Measurements from ENCODE around the gene SLC40A1. TPM values are rescaled to one million over a fixed set of nuclear protein-coding genes. Genes with fewer than 3 reads are reported as not detected.
A peak's percentile ranks its signal among the peaks of the same experiment; 100 is the strongest.

SLC40A1 gene
- total RNA-seq, 1 donor from 2014 or later = 26.3 TPM

- DNase-seq (ENCODE audit: low read depth) = no peak
Observed at GRCh38 chr2:189541591-189541990, 39.0 kb downstream of the SLC40A1 start.

GRCh38 chr2:189540551-189540950 lies 40.0 kb downstream of the SLC40A1 start:
- DNase-seq (ENCODE audit: low read depth) = peak; percentile 34

GRCh38 chr2:189538402-189538801 lies 42.2 kb downstream of the SLC40A1 start:
- DNase-seq (ENCODE audit: low read depth) = no peak

- DNase-seq (ENCODE audit: low read depth) = no peak
Observed at GRCh38 chr2:189536830-189537229, 43.8 kb downstream of the SLC40A1 start.

GRCh38 chr2:189534854-189535832 lies 45.4 kb downstream of the SLC40A1 start:
- DNase-seq (ENCODE audit: low read depth) = peak; percentile 37

GRCh38 chr2:189533288-189534035 lies 47.1 kb downstream of the SLC40A1 start:
- no peak for DNase-seq (ENCODE audit: low read depth)

GRCh38 chr2:189530965-189531637 lies 49.5 kb downstream of the SLC40A1 start:
- no peak for DNase-seq (ENCODE audit: low read depth)

GRCh38 chr2:189528617-189529016 lies 52.0 kb downstream of the SLC40A1 start:
- DNase-seq (ENCODE audit: low read depth) = no peak

- no peak for DNase-seq (ENCODE audit: low read depth)
Observed at GRCh38 chr2:189527812-189528592, 52.6 kb downstream of the SLC40A1 start.

- DNase-seq (ENCODE audit: low read depth) = no peak
Observed at GRCh38 chr2:189527041-189527750, 53.4 kb downstream of the SLC40A1 start.

GRCh38 chr2:189526241-189526640 lies 54.3 kb downstream of the SLC40A1 start:
- no peak for DNase-seq (ENCODE audit: low read depth)

GRCh38 chr2:189524746-189525145 lies 55.8 kb downstream of the SLC40A1 start:
- no peak for DNase-seq (ENCODE audit: low read depth)

GRCh38 chr2:189522435-189523151 lies 58.0 kb downstream of the SLC40A1 start:
- DNase-seq (ENCODE audit: low read depth) = peak; percentile 35

GRCh38 chr2:189521699-189522434 lies 58.7 kb downstream of the SLC40A1 start:
- DNase-seq (ENCODE audit: low read depth) = no peak

- no peak for DNase-seq (ENCODE audit: low read depth)
Observed at GRCh38 chr2:189519631-189520387, 60.8 kb downstream of the SLC40A1 start.

- DNase-seq (ENCODE audit: low read depth) = peak; percentile 63
Observed at GRCh38 chr2:189517847-189518535, 62.6 kb downstream of the SLC40A1 start.

GRCh38 chr2:189516546-189516945 lies 64.0 kb downstream of the SLC40A1 start:
- DNase-seq (ENCODE audit: low read depth) = no peak

- DNase-seq (ENCODE audit: low read depth) = no peak
Observed at GRCh38 chr2:189515264-189515663, 65.3 kb downstream of the SLC40A1 start.

Measured in renal cortical epithelial cell (primary cell).